Left lung (tissue), 10 donors: Measurements from ENCODE around the gene LRRC32. TPM values are rescaled to one million over a fixed set of nuclear protein-coding genes. Genes with fewer than 3 reads are reported as not detected.

Experiments used
- ATAC-seq: fragments of 200-7000 bp; cut with Tn5 transposase; one replicate; pipeline ENCODE4 v1.9.1; 2020; ENCODE audit warnings: moderate library complexity
- DNase-seq, 4 donors: peaks; one replicate each; pipeline ENCODE4 v3.0.0-alpha.2; 2013 to 2020
- H3K27ac ChIP-seq, 2 donors: fragments of 200-600 bp; sonication (generic) in 1 of 2; one replicate each; pipeline versions ENCODE4 v1.5.0 to v1.8.0; 2020 to 2021
- H3K27me3 ChIP-seq, 2 donors: fragments of 200-600 bp; sonication (generic) in 1 of 2; one replicate each; pipeline versions ENCODE4 v1.5.0 to v1.8.0; 2020 to 2021
- H3K36me3 ChIP-seq, 2 donors: fragments of 200-600 bp; sonication (generic) in 1 of 2; one replicate each; pipeline versions ENCODE4 v1.5.0 to v1.8.0; 2020 to 2021
- H3K4me1 ChIP-seq, 2 donors: fragments of 200-600 bp; one replicate each; pipeline ENCODE4 v1.8.0; 2021
- H3K4me3 ChIP-seq, 2 donors: fragments of 200-600 bp; sonication (generic) in 1 of 2; one replicate each; pipeline versions ENCODE4 v1.5.0 to v1.8.0; 2020 to 2021; ENCODE audit warnings: mild to moderate bottlenecking in 1 of 2
- H3K9me3 ChIP-seq, 2 donors: fragments of 200-600 bp; sonication (generic) in 1 of 2; one replicate each; pipeline versions ENCODE4 v1.5.0 to v1.8.0; 2020 to 2021
- intact Hi-C, 2 donors: fragments of 100-400 bp; cut with DNase I; formaldehyde crosslinking; loops; one replicate each; pipeline versions ENCODE4 v1.11.2 to v1.14.2; 2022
- polyA plus RNA-seq, 6 donors: library from polyadenylated mRNA; unstranded; fragments of 120-200 nt; gene quantifications; one replicate each; pipeline ENCODE4 v1.2.1, GENCODE V29; 2013; ENCODE audit not compliant: insufficient read length in 6 of 6
- total RNA-seq, 2 donors: library from RNA; stranded (reverse); fragmentation: NEBNext Ultra II Directional; extraction: Animal tissue kit (Norgen Biotek cat#: 25700); gene quantifications; one replicate each; pipeline ENCODE4 v1.2.1, GENCODE V29; 2021
- TF ChIP-seq, protein P1 (sequence below), 2 donors: fragments of 200-600 bp; sonication (generic) in 1 of 2; IDR thresholded peaks; one replicate each; pipeline versions ENCODE4 v1.5.0 to v1.8.0; 2021; ENCODE audit warnings: antibody characterized with exemption in 2 of 2
- donor health status: DM: no; HTN: yes; CAD: no.
- donor health status: DM: no; HTN: no; CAD: no.

LRRC32 gene
- total and polyA plus RNA-seq, 8 donors = 38.7 to 66.8 (median 45.0) TPM

DNA sequence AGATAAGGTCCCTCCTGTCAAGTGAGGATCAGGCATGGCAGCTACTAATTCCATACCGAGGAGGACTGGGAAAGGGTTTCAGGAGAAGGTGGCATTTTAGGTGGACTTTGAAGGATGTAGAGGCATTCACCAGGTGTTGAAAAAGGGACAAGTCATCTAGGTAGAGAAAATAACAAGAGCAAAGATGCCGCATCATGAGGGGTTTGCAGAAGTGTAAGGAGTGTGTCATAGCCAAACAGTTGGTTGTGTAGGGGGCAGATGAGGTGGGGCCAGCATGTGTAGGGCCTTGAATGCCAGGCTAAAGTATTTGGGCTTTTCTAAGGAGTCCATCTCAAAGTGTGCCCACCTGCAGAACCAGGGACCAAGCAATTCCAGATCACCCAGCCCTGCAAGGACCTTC, 11.6 kb upstream of the LRRC32 start:
- Histone ChIP-seq H3K9me3 (no peaks in the 10 kb centered on the region), H3K27ac (no peak overlapping the region), H3K36me3 (no peaks in the 10 kb centered on the region), H3K4me1 (peaks cover 6 to 16% of the 10 kb centered on the region in 2 donors), H3K27me3 (no peaks in the 10 kb centered on the region), H3K4me3 (no peak overlapping the region)
- intact Hi-C loops = no loop called here
- DNase-seq (no peak), ATAC-seq (no peak)
- TF ChIP-seq, protein P1, sequence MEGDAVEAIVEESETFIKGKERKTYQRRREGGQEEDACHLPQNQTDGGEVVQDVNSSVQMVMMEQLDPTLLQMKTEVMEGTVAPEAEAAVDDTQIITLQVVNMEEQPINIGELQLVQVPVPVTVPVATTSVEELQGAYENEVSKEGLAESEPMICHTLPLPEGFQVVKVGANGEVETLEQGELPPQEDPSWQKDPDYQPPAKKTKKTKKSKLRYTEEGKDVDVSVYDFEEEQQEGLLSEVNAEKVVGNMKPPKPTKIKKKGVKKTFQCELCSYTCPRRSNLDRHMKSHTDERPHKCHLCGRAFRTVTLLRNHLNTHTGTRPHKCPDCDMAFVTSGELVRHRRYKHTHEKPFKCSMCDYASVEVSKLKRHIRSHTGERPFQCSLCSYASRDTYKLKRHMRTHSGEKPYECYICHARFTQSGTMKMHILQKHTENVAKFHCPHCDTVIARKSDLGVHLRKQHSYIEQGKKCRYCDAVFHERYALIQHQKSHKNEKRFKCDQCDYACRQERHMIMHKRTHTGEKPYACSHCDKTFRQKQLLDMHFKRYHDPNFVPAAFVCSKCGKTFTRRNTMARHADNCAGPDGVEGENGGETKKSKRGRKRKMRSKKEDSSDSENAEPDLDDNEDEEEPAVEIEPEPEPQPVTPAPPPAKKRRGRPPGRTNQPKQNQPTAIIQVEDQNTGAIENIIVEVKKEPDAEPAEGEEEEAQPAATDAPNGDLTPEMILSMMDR (IDR thresholded peaks at IDR 0.05) = no peak

DNA sequence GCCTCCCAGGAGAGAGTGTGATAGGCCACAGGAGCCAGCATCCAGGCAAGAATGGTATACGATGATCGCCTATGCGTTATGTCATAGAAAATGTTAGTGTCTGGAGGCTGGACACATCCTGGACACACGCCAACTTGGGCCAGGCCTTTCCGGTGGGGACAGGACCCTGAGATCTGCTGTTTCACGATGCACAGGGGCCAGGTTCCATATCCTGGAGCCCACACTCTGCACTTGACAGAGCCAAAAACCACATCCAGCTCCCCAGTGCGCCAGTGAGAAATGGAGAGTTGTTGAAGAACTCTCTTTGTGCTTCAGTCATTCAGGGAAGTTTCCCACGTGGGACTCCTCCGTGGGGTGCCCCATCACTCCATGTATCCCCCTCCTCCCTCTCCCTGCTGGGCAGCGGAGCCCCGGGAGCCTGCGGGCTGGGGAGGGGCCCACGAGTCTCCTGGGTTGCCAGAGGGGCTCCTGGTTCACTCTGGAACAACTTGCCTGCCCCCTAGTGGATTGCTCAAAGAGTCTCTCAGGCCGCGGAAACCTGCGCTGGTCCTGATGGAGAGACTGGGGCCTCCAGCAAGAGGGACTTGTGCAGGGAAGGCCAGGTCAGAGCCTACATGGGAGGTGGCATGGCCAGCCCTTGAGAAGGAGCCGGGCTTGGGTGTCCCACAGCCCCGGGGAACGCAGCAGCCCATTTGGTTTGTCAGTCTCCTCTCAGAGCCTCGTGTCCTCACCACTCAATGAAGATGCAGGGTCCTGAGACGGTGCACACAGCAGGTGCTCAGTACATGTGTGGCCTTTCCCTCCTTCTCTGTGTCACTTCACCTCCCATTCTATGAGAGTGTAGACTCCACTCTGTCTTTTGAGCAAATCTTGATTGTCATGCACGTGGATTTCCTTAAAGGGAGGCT, 10.2 kb upstream of the LRRC32 start:
- TF ChIP-seq, protein P1 (IDR thresholded peaks at IDR 0.05) = peak; percentile 78 to 90
- DNase-seq = peak in 3 of 4 donors; percentile 53 to 81 (median 76)
- Histone ChIP-seq H3K4me3 (no peak overlapping the region), H3K27ac (no peak overlapping the region), H3K36me3 (no peaks in the 10 kb centered on the region), H3K27me3 (no peaks in the 10 kb centered on the region), H3K9me3 (no peaks in the 10 kb centered on the region), H3K4me1 (peaks cover 5 to 6% of the 10 kb centered on the region in 2 donors)
- intact Hi-C loops = no loop called here
- peak; percentile 88 for ATAC-seq

- Histone ChIP-seq H3K9me3 (no peaks in the 10 kb centered on the region), H3K27ac (no peak overlapping the region), H3K4me3 (no peak overlapping the region), H3K36me3 (no peaks in the 10 kb centered on the region), H3K4me1 (peaks cover 4 to 6% of the 10 kb centered on the region in 2 donors), H3K27me3 (no peaks in the 10 kb centered on the region)
- DNase-seq (no peak), ATAC-seq (no peak)
- intact Hi-C loops = loop anchor here in 1 of 2 donors (10.0 kb wide), 1 partner anchor 84 kb away; no protein-coding TSS in a partner anchor
- TF ChIP-seq, protein P1 (IDR thresholded peaks at IDR 0.05) = no peak
Measured at GRCh38 chr11:76678321-76678720, 7.8 kb upstream of the LRRC32 start.

DNA sequence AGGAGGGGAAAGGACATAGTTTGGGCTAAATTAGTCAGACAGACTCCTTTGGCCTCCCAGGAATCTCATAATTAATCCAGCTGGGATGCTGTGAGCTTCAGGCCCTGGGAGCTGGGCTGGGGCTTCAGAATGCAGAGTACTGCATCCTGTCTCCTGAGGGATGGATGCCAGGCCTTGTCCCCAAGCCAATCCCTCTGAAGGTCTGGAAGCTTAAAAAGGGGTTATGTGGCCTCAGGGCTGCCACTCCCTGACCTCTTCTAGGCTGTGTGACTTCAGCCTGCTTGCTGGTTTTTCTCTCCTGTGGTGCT, 6.9 kb upstream of the LRRC32 start:
- DNase-seq (no peak), ATAC-seq (no peak)
- peaks cover 6 to 14% of the 10 kb centered on the region in 2 donors for H3K4me1 ChIP-seq
- H3K36me3 ChIP-seq = no peaks in the 10 kb centered on the region
- H3K27ac ChIP-seq = no peak overlapping the region
- H3K27me3 ChIP-seq = peaks cover 0 to 8% of the 10 kb centered on the region in 2 donors
- no peak overlapping the region for H3K4me3 ChIP-seq
- intact Hi-C loops = loop anchor here in 1 of 2 donors (10.0 kb wide), 1 partner anchor 83 kb away; no protein-coding TSS in a partner anchor
- TF ChIP-seq, protein P1 (IDR thresholded peaks at IDR 0.05) = no peak
- H3K9me3 ChIP-seq = no peaks in the 10 kb centered on the region

DNA sequence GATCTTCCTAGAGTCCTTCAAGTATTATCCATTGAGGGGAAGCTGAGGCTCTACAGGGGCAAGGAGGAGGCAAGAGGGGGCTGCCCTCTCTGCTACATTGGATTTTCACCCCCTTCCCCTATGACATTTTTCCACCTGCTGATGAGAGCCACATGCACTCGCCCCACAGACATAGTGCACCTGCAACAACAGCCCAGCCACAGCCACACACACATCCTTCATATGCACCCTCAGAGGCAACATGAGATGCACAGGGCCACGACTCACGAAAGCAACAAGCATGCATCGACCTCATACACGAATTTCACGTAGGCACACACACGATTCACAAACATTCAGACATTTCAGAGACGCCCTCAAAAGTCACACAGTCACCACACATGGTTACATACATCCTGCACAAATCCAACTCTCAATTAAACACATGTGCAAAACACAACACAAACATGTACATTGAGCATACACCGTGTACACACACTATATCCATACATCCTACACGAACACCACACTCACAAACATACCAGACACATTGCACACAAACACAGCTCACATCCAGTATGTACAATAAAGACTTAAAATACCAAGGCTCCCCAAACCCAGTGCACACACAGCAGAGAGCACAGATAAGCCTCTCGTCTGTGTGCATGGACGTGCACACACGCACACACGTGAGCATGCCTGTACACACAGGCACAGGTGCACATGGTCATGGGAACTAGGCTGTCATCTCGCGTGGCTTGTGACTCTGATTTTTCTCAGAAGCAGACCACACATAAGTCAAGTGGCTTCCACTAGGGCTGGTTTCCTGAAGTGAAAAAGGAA, 6.3 kb upstream of the LRRC32 start:
- TF ChIP-seq, protein P1 (IDR thresholded peaks at IDR 0.05) = no peak
- intact Hi-C loops = loop anchor here in 1 of 2 donors (10.0 kb wide), 1 partner anchor 82 kb away; no protein-coding TSS in a partner anchor
- no peaks in the 10 kb centered on the region for H3K9me3 ChIP-seq

More for the DNA sequence above, 6.3 kb upstream of the LRRC32 start:
- no peak overlapping the region for H3K27ac ChIP-seq
- ATAC-seq (no peak), DNase-seq (no peak)
- no peak overlapping the region for H3K4me3 ChIP-seq
- no peaks in the 10 kb centered on the region for H3K36me3 ChIP-seq
- H3K27me3 ChIP-seq = peaks cover 0 to 14% of the 10 kb centered on the region in 2 donors
- peaks cover 6 to 19% of the 10 kb centered on the region in 2 donors for H3K4me1 ChIP-seq
